ENCODE measurements around the gene NCF4.

NCF4 gene

DNA sequence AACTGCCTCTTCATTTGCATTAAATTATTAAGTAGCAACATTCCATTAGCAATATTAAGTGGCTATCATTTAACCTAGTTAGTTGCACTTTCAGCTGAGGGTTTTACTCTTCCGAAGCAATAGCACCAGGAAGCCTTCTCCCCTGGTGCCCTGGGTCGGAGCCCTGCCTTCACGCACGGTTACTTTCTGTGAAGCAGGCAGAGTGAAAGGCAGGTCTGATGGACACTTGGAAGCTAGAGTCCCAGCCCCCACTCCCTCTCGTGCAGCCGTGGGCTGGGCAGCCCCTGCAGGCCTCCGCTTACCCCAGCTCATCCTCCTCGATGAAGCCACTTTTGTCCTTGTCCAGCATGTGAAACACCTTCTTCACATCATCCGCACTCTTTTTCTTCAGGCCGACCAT lies 46.0 kb upstream of the NCF4 start:
- TF ChIP-seq ISL1 (CRISPR knock-in tag; IDR thresholded peaks at IDR 0.05) (no peak), ARNTL (CRISPR knock-in tag; IDR thresholded peaks at IDR 0.05; ENCODE audit: borderline replicate concordance, low read depth) (no peak), CREB5 (CRISPR knock-in tag; IDR thresholded peaks at IDR 0.05; ENCODE audit: low read depth) (no peak), ZNF8 (CRISPR knock-in tag; IDR thresholded peaks at IDR 0.05) (no peak), ZFP30 (CRISPR knock-in tag; IDR thresholded peaks at IDR 0.05) (no peak), OSR1 (CRISPR knock-in tag; IDR thresholded peaks at IDR 0.05) (no peak)
- ATAC-seq, result no peak

- ATAC-seq, result no peak
- no peak for TF ChIP-seq TCF4 (CRISPR knock-in tag; IDR thresholded peaks at IDR 0.05; ENCODE audit: borderline replicate concordance)
- TF ChIP-seq PPARA (CRISPR knock-in tag; IDR thresholded peaks at IDR 0.05; ENCODE audit: borderline replicate concordance), result no peak
- no peak for TF ChIP-seq ZC3H10 (CRISPR knock-in tag; IDR thresholded peaks at IDR 0.05)
- TF ChIP-seq, protein P1, sequence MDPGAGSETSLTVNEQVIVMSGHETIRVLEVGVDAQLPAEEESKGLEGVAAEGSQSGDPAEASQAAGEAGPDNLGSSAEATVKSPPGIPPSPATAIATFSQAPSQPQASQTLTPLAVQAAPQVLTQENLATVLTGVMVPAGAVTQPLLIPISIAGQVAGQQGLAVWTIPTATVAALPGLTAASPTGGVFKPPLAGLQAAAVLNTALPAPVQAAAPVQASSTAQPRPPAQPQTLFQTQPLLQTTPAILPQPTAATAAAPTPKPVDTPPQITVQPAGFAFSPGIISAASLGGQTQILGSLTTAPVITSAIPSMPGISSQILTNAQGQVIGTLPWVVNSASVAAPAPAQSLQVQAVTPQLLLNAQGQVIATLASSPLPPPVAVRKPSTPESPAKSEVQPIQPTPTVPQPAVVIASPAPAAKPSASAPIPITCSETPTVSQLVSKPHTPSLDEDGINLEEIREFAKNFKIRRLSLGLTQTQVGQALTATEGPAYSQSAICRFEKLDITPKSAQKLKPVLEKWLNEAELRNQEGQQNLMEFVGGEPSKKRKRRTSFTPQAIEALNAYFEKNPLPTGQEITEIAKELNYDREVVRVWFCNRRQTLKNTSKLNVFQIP (CRISPR knock-in tag; IDR thresholded peaks at IDR 0.05; ENCODE audit: borderline replicate concordance, low read depth), result no peak
- no peak for TF ChIP-seq PATZ1 (CRISPR knock-in tag; IDR thresholded peaks at IDR 0.05; ENCODE audit: borderline replicate concordance)
- no peak for TF ChIP-seq CSRNP3 (CRISPR knock-in tag; IDR thresholded peaks at IDR 0.05)
- TF ChIP-seq ZNF565 (CRISPR knock-in tag; conservative IDR thresholded peaks at IDR 0.05; ENCODE audit: low read depth), result no peak
- no peak for TF ChIP-seq ZFP3 (CRISPR knock-in tag; IDR thresholded peaks at IDR 0.05)
- no peak for TF ChIP-seq ESRRG (CRISPR knock-in tag; IDR thresholded peaks at IDR 0.05)
- no peak for TF ChIP-seq OSR1 (CRISPR knock-in tag; IDR thresholded peaks at IDR 0.05)
- TF ChIP-seq SNAI2 (CRISPR knock-in tag; IDR thresholded peaks at IDR 0.05), result no peak
Measured at GRCh38 chr22:36815558-36816338, 45.1 kb upstream of the NCF4 start.

GRCh38 chr22:36816339-36816635 lies 44.5 kb upstream of the NCF4 start:
- no peak for ATAC-seq
- TF ChIP-seq OSR1 (CRISPR knock-in tag; IDR thresholded peaks at IDR 0.05) (no peak), ZC3H10 (CRISPR knock-in tag; IDR thresholded peaks at IDR 0.05) (no peak), CSDC2 (CRISPR knock-in tag; IDR thresholded peaks at IDR 0.05) (no peak), CREB5 (CRISPR knock-in tag; IDR thresholded peaks at IDR 0.05; ENCODE audit: low read depth) (no peak), ZNF565 (CRISPR knock-in tag; conservative IDR thresholded peaks at IDR 0.05; ENCODE audit: low read depth) (no peak), ZFP3 (CRISPR knock-in tag; IDR thresholded peaks at IDR 0.05) (no peak), SNAI2 (CRISPR knock-in tag; IDR thresholded peaks at IDR 0.05) (no peak), TCF4 (CRISPR knock-in tag; IDR thresholded peaks at IDR 0.05; ENCODE audit: borderline replicate concordance) (no peak), ZNF8 (CRISPR knock-in tag; IDR thresholded peaks at IDR 0.05) (no peak), ZFP30 (CRISPR knock-in tag; IDR thresholded peaks at IDR 0.05) (no peak)

DNA sequence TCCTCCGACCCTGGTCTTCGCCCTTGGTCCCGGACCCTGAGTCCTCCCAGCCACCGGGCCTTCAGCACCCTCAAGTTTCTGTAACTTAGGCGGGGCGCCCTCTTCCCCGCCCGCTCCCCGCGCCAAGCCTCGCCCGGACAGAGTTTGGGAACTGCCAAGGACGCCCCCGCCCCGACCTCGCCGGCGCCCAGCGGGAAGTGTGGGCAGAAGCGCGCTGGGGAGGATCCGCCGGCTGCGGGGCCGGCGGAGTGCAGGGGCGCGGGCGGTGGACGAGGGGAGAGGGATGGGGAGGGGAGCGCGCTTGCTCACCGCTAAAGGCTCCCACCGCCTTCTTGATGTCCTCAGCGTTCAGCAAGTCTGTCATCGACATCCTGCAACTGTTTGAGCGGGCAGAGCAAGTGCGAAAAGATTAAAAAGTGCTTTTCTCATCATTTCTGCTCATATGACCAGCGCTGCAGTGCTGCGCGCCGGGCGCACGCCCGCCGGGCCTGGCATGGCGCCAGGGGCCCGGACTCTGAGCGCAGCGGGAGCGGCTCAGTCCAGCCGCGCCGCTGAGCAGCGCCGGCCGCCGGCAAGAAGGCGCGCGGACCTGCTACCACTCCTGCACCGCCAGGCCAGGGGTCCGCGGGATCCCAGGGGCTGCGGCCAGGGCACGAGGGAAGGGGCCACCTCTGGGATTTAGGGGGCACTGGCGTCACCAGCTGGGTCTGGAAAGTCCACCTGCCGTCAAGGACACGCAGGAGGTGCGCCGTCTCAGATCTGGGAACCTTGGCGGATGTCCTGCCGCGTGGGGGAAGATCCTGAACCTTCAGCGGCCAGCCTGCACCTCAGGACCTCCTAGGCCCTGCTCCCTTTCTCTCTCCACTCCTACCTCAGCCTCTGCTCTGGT lies 43.9 kb upstream of the NCF4 start, which contains the start of gene PVALB:
PVALB (minus strand) TSS at position 400 of the 889 bp plus-strand sequence; CDS start at position 370, 30 bp downstream.
- peak; percentile 74 for ATAC-seq
- no peak for TF ChIP-seq ZFP3 (CRISPR knock-in tag; IDR thresholded peaks at IDR 0.05)
- no peak for TF ChIP-seq ESRRG (CRISPR knock-in tag; IDR thresholded peaks at IDR 0.05)
- no peak for TF ChIP-seq ZC3H10 (CRISPR knock-in tag; IDR thresholded peaks at IDR 0.05)
- no peak for TF ChIP-seq TSHZ2 (CRISPR knock-in tag; IDR thresholded peaks at IDR 0.05)
- no peak for TF ChIP-seq ZNF8 (CRISPR knock-in tag; IDR thresholded peaks at IDR 0.05)
- no peak for TF ChIP-seq SNAI2 (CRISPR knock-in tag; IDR thresholded peaks at IDR 0.05)
- no peak for TF ChIP-seq OSR1 (CRISPR knock-in tag; IDR thresholded peaks at IDR 0.05)
- TF ChIP-seq ZNF565 (CRISPR knock-in tag; conservative IDR thresholded peaks at IDR 0.05; ENCODE audit: low read depth), result no peak
- no peak for TF ChIP-seq PATZ1 (CRISPR knock-in tag; IDR thresholded peaks at IDR 0.05; ENCODE audit: borderline replicate concordance)
- TF ChIP-seq ZFP30 (CRISPR knock-in tag; IDR thresholded peaks at IDR 0.05), result no peak
- TF ChIP-seq TOX (CRISPR knock-in tag; IDR thresholded peaks at IDR 0.05; ENCODE audit: borderline replicate concordance), result no peak
